Metanephros (tissue), 2 donors: ENCODE measurements around the gene ERVH48-1. TPM values are rescaled to one million over a fixed set of nuclear protein-coding genes. Genes with fewer than 3 reads are reported as not detected.

Source experiments
- small RNA-seq: library from RNA; depleted of rRNA; stranded (forward); fragments of <200 nt; gene quantifications from one replicate; pipeline ENCODE3, GENCODE V24; 2014; ENCODE audit warnings: low replicate concordance
- total RNA-seq: library from RNA; depleted of rRNA; stranded (reverse); fragments of >200 nt; gene quantifications from one replicate; pipeline ENCODE4 v1.2.3, GENCODE V29; 2014

Gene ERVH48-1
- 0.18 TPM for total RNA-seq

GRCh38 chr21:42925114-42925926, at the start of gene ERVH48-1:
ERVH48-1 (minus strand) TSS chr21:42925630; CDS start chr21:42919006, 6,624 bp downstream.

GRCh38 chr21:42973991-42974831, 48.8 kb upstream of the ERVH48-1 start, which contains the start of gene PKNOX1:
PKNOX1 (plus strand) TSS chr21:42974562; CDS start chr21:43004382, 29,820 bp downstream.

GRCh38 chr21:42892931-42893755, 32.3 kb downstream of the ERVH48-1 start, which contains the start of gene NDUFV3:
NDUFV3 (plus strand) TSS chr21:42893309; CDS start chr21:42893334, 25 bp downstream.

GRCh38 chr21:42878993-42879787, 46.2 kb downstream of the ERVH48-1 start, which contains the start of gene WDR4:
WDR4 (minus strand) TSS chr21:42879539; CDS start chr21:42879495, 44 bp downstream.

Small RNAs within 50 kb of the gene (small RNA-seq; reads per million reads assigned to genes)
- not detected for gene MIR5692B

Other genes starting within 250 kb of the ERVH48-1 start
- 17.9 TPM for gene WDR4, start 46.1 kb downstream of the ERVH48-1 start, total RNA-seq
- gene NDUFV3, start 32.3 kb downstream of the ERVH48-1 start, total RNA-seq: 47.3 TPM
- gene PKNOX1, start 48.9 kb upstream of the ERVH48-1 start, total RNA-seq: 27.4 TPM
- 12.9 TPM for gene CBS, start 150.2 kb upstream of the ERVH48-1 start, total RNA-seq
- 50.9 TPM for gene U2AF1, start 181.9 kb upstream of the ERVH48-1 start, total RNA-seq
- gene CRYAA, start 243.4 kb upstream of the ERVH48-1 start, total RNA-seq: not detected